Mesendoderm (in vitro differentiated cells): ENCODE measurements around the gene CHST8.
"Not testable (repeated sequence)": the region's sequence is repeated elsewhere in the genome, so short reads cannot be mapped to it uniquely, and the experiment has no call there.

Experiments used
- DNase-seq: peaks from one replicate; pipeline ENCODE4 v3.0.0; 2013
- H2AK5ac ChIP-seq: 2 replicates; pipeline ENCODE4 v1.6.1; 2013; ENCODE audit warnings: low read length, inconsistent platforms
- H2BK120ac ChIP-seq: 2 replicates; pipeline ENCODE4 v1.6.1; 2013; ENCODE audit warnings: low read depth, mild to moderate bottlenecking, low read length, moderate library complexity, mixed read lengths
- H2BK15ac ChIP-seq: replicated peaks from 2 replicates; pipeline ENCODE4 v1.6.1; 2013; ENCODE audit warnings: low read depth, mild to moderate bottlenecking, moderate library complexity
- H2BK5ac ChIP-seq: 2 replicates; pipeline ENCODE4 v1.6.1; 2013; ENCODE audit warnings: low read length, inconsistent platforms
- H3K18ac ChIP-seq: 2 replicates; pipeline ENCODE4 v1.6.1; 2013; ENCODE audit warnings: mild to moderate bottlenecking, low read length, mixed read lengths
- H3K23ac ChIP-seq: one replicate; pipeline ENCODE4 v1.6.1; 2013; ENCODE audit warnings: low read length
- H3K27ac ChIP-seq: 2 replicates; pipeline ENCODE4 v1.5.1; 2013; ENCODE audit warnings: low read depth, mild to moderate bottlenecking, inconsistent platforms, low read length, moderate library complexity
- H3K27me3 ChIP-seq: 2 replicates; pipeline ENCODE4 v1.6.1; 2013; ENCODE audit warnings: low read length, control low read depth, mild to moderate bottlenecking, inconsistent platforms; ENCODE audit not compliant: insufficient read depth, poor library complexity
- H3K36me3 ChIP-seq: 2 replicates; pipeline ENCODE4 v1.6.1; 2013; ENCODE audit warnings: low read length, inconsistent platforms; ENCODE audit not compliant: control insufficient read depth, insufficient read depth
- H3K4ac ChIP-seq: one replicate; pipeline ENCODE4 v1.6.1; 2013; ENCODE audit warnings: low read depth, mild to moderate bottlenecking, low read length, moderate library complexity
- H3K4me1 ChIP-seq: 2 replicates; pipeline ENCODE4 v1.6.1; 2013; ENCODE audit warnings: low read depth, low read length, inconsistent platforms; ENCODE audit not compliant: control insufficient read depth
- H3K4me2 ChIP-seq: 2 replicates; pipeline ENCODE4 v1.6.1; 2013; ENCODE audit warnings: low read length
- H3K4me3 ChIP-seq: 2 replicates; pipeline ENCODE4 v1.5.1; 2013; ENCODE audit warnings: mild to moderate bottlenecking, low read length
- H3K56ac ChIP-seq: one replicate; pipeline ENCODE4 v1.6.1; 2013; ENCODE audit warnings: low read length
- H3K79me1 ChIP-seq: 2 replicates; pipeline ENCODE4 v1.6.1; 2013; ENCODE audit warnings: low read length, inconsistent platforms
- H3K79me2 ChIP-seq: 2 replicates; pipeline ENCODE4 v1.6.1; 2013; ENCODE audit warnings: mild to moderate bottlenecking, low read length; ENCODE audit not compliant: control insufficient read depth, insufficient read depth
- H3K9ac ChIP-seq: 2 replicates; pipeline ENCODE4 v1.6.1; 2013; ENCODE audit warnings: low read length, inconsistent platforms
- H4K5ac ChIP-seq: one replicate; pipeline ENCODE4 v1.6.1; 2013; ENCODE audit warnings: low read length
- H4K8ac ChIP-seq: one replicate; pipeline ENCODE4 v1.6.1; 2013; ENCODE audit warnings: low read depth, mild to moderate bottlenecking, control low read depth, low read length, moderate library complexity
- WGBS: extraction: QIAGEN DNeasy Blood & Tissue Kit; methylation state at CpG from one replicate; pipeline ENCODE4 v1.1.7; 2013; ENCODE audit warnings: low lambda C conversion rate, missing lambda C conversion rate; ENCODE audit not compliant: insufficient coverage; ENCODE audit errors: extremely low coverage; 5-methylcytosine and 5-hydroxymethylcytosine counted together

CHST8 gene

GRCh38 chr19:33691736-33692135 lies 70.0 kb downstream of the CHST8 start:
- Histone ChIP-seq H3K36me3 (no peaks in the 10 kb centered on the region), H3K79me1 (no peaks in the 10 kb centered on the region), H2BK120ac (no peak overlapping the region), H3K27ac (no peak overlapping the region), H3K9ac (no peak overlapping the region), H3K4me1 (no peaks in the 10 kb centered on the region), H3K23ac (no peak overlapping the region), H3K18ac (no peak overlapping the region), H2BK15ac (no peak overlapping the region), H4K5ac (no peak overlapping the region), H2AK5ac (no peak overlapping the region), H3K27me3 (no peaks in the 10 kb centered on the region), H4K8ac (no peak overlapping the region), H3K4ac (no peak overlapping the region), H3K4me3 (no peak overlapping the region), H3K79me2 (no peaks in the 10 kb centered on the region), H2BK5ac (no peak overlapping the region), H3K4me2 (no peak overlapping the region), H3K56ac (no peak overlapping the region)
- WGBS = no CpG with 5 or more reads among the region's 7 CpGs
- no peak for DNase-seq

- Histone ChIP-seq H3K18ac (no peak overlapping the region), H3K56ac (no peak overlapping the region), H4K8ac (no peak overlapping the region), H2BK120ac (no peak overlapping the region), H4K5ac (no peak overlapping the region), H3K36me3 (no peaks in the 10 kb centered on the region), H3K79me2 (no peaks in the 10 kb centered on the region), H3K4ac (no peak overlapping the region), H3K27me3 (no peaks in the 10 kb centered on the region), H3K23ac (no peak overlapping the region), H3K4me1 (no peaks in the 10 kb centered on the region), H3K4me2 (no peak overlapping the region), H2BK5ac (no peak overlapping the region), H3K79me1 (no peaks in the 10 kb centered on the region), H3K4me3 (no peak overlapping the region), H2AK5ac (no peak overlapping the region), H3K27ac (no peak overlapping the region), H2BK15ac (no peak overlapping the region), H3K9ac (no peak overlapping the region)
- WGBS = no CpG with 5 or more reads among the region's 3 CpGs
- peak; percentile 47 for DNase-seq
Observed at GRCh38 chr19:33693678-33694077, 71.9 kb downstream of the CHST8 start.

GRCh38 chr19:33695547-33695946 lies 73.8 kb downstream of the CHST8 start:
- H4K5ac ChIP-seq, H3K56ac ChIP-seq, DNase-seq, H3K4me3 ChIP-seq, H3K36me3 ChIP-seq, H3K27ac ChIP-seq, H3K9ac ChIP-seq, H3K4ac ChIP-seq, H3K4me2 ChIP-seq, H3K79me2 ChIP-seq, H2BK120ac ChIP-seq, H3K23ac ChIP-seq, H2AK5ac ChIP-seq, H4K8ac ChIP-seq, H3K18ac ChIP-seq, H3K27me3 ChIP-seq, H3K4me1 ChIP-seq, H2BK5ac ChIP-seq, H3K79me1 ChIP-seq, H2BK15ac ChIP-seq: not testable (repeated sequence)
- no CpG with 5 or more reads among the region's 3 CpGs for WGBS

GRCh38 chr19:33697766-33698165 lies 76.0 kb downstream of the CHST8 start:
- WGBS = no CpG with 5 or more reads among the region's 9 CpGs
- H2BK15ac ChIP-seq = no peak overlapping the region

GRCh38 chr19:33698576-33699435 lies 77.1 kb downstream of the CHST8 start:
- DNase-seq = no peak
- Histone ChIP-seq H3K27ac (no peak overlapping the region), H4K8ac (no peak overlapping the region), H2BK15ac (no peak overlapping the region), H3K4me2 (no peak overlapping the region), H3K23ac (no peak overlapping the region), H2BK5ac (no peak overlapping the region), H3K9ac (no peak overlapping the region), H3K56ac (no peak overlapping the region), H3K4me3 (no peak overlapping the region), H3K27me3 (no peaks in the 10 kb centered on the region), H3K4me1 (no peaks in the 10 kb centered on the region), H2AK5ac (no peak overlapping the region), H3K79me1 (no peaks in the 10 kb centered on the region), H3K18ac (no peak overlapping the region), H3K79me2 (no peaks in the 10 kb centered on the region), H2BK120ac (no peak overlapping the region), H3K36me3 (no peaks in the 10 kb centered on the region), H3K4ac (no peak overlapping the region), H4K5ac (no peak overlapping the region)
- no CpG with 5 or more reads among the region's 14 CpGs for WGBS

More at GRCh38 chr19:33697766-33698165, 76.0 kb downstream of the CHST8 start:
- Histone ChIP-seq H3K23ac (no peak overlapping the region), H3K79me2 (no peaks in the 10 kb centered on the region), H3K4ac (no peak overlapping the region), H3K27me3 (no peaks in the 10 kb centered on the region), H4K5ac (no peak overlapping the region), H3K56ac (no peak overlapping the region), H2BK5ac (no peak overlapping the region), H3K4me1 (no peaks in the 10 kb centered on the region), H4K8ac (no peak overlapping the region), H3K4me2 (no peak overlapping the region), H3K79me1 (no peaks in the 10 kb centered on the region), H3K9ac (no peak overlapping the region), H3K4me3 (no peak overlapping the region), H2BK120ac (no peak overlapping the region), H3K27ac (no peak overlapping the region), H2AK5ac (no peak overlapping the region), H3K36me3 (no peaks in the 10 kb centered on the region), H3K18ac (no peak overlapping the region)
- DNase-seq = no peak
